AG10803 (cell line): Measurements from ENCODE around the gene FZD1.
"Not testable (repeated sequence)": the region's sequence is repeated elsewhere in the genome, so short reads cannot be mapped to it uniquely, and the experiment has no call there.

ENCODE experiments used
- DNase-seq: peaks from one replicate; pipeline ENCODE4 v3.0.0; 2010; ENCODE audit warnings: low read depth
- H3K4me3 ChIP-seq: 2 replicates; pipeline ENCODE4 v1.5.1; 2011; ENCODE audit warnings: mild to moderate bottlenecking, low read length, control low read depth
- CTCF ChIP-seq: conservative IDR thresholded peaks from 2 replicates; pipeline ENCODE4 v1.5.1; 2011; ENCODE audit warnings: mild to moderate bottlenecking, low read length, control low read depth, inconsistent platforms

FZD1 gene

DNA sequence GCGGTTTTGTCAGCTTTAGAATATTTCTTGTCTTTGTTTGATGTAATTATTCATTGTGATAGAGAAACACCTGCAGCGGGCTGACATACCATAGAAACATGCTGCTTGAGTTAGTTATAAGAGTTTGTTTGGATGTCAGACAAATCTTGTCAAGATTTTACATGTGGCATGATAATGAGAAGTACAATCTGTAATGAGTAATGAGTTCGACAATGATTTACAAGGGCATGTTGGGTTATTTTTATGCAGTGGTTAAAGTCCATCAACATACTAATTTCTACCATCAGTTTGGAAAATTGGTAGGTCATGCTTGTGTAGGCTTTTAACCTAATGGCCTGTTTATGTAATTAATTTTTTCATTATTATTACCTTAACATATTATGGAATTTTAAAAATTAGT, 31.3 kb downstream of the FZD1 start:
- no peak overlapping the region for H3K4me3 ChIP-seq
- DNase-seq = no peak
- TF ChIP-seq CTCF = no peak

- no peak for TF ChIP-seq CTCF
- DNase-seq = no peak
- no peak overlapping the region for H3K4me3 ChIP-seq
Measured at GRCh38 chr7:91297939-91298338, 33.7 kb downstream of the FZD1 start.

DNA sequence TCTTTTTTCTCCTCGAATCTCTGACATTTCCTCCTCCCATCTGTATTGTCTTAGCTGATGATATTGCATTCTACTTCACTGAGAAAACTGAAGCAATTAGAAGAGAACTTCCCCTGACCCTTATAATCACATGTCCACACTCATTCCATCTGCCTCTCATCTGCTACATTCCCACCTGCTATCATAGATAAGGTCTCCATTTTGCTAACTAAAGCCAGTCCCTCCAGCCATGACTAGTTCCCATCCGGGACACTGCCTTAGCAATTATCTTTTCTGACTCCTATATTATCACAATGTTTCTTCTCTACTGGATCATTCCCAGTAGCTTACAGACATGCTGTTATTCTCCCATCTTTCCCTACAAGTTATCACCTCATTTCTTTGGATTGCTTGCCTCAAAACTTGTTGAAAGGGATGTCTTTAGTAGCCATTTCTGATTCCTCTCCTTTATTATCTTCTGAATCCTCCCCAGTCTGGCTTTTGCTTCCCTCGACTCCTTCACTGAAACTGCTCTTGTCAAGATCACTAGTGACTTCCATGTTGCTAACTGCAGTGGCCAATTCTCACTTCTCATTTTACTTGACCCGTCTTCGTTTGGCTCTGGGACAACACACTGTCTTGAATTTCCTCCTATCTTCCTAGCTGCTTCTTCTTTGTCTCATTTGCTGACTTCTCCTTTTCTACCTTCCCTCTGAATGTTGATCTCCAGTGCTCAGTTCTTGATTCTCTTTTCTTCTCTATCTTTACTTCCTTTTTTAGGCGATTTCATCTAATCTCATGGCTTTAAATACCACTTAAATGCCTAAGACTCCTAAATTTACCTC, 35.9 kb downstream of the FZD1 start:
- no peak for TF ChIP-seq CTCF

GRCh38 chr7:91302794-91303193, 38.6 kb downstream of the FZD1 start:
- no peak overlapping the region for H3K4me3 ChIP-seq
- no peak for TF ChIP-seq CTCF
- DNase-seq = no peak

More for the DNA sequence above, 35.9 kb downstream of the FZD1 start:
- no peak for DNase-seq
- H3K4me3 ChIP-seq = no peak overlapping the region

- no peak overlapping the region for H3K4me3 ChIP-seq
- no peak for TF ChIP-seq CTCF
- no peak for DNase-seq
Measured at GRCh38 chr7:91306266-91306665, 42.0 kb downstream of the FZD1 start.

- no peak for TF ChIP-seq CTCF
- no peak for DNase-seq
- no peak overlapping the region for H3K4me3 ChIP-seq
Measured at GRCh38 chr7:91307467-91307866, 43.2 kb downstream of the FZD1 start.

GRCh38 chr7:91308191-91308590, 44.0 kb downstream of the FZD1 start:
- not testable (repeated sequence) for H3K4me3 ChIP-seq, DNase-seq
